ENCODE results near the gene EPB41L4B.

The EPB41L4B gene

GRCh38 chr9:109269839-109270238 is 51.0 kb downstream of the EPB41L4B start:
- no peak for DNase-seq (ENCODE audit: low read depth)

DNA sequence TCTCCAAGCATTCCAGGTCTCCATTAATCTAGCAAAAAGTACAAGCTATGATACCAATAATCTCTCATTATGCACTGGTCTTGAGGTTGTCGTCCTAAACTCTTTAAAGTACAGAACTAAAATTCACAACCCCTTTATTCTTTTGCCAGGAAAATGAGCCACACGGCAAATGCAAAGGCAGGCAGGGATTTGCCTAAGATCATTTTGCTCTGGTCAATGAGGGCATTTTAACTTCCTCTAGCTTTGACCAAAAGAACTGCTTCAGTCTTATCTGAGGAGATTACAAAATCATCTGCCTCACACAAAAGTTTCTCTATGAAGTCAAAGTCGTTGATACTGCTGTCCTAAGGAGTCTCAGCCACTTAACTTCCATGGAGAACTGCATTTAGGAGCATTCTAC is 51.8 kb downstream of the EPB41L4B start:
- no peak for DNase-seq (ENCODE audit: low read depth)

DNA sequence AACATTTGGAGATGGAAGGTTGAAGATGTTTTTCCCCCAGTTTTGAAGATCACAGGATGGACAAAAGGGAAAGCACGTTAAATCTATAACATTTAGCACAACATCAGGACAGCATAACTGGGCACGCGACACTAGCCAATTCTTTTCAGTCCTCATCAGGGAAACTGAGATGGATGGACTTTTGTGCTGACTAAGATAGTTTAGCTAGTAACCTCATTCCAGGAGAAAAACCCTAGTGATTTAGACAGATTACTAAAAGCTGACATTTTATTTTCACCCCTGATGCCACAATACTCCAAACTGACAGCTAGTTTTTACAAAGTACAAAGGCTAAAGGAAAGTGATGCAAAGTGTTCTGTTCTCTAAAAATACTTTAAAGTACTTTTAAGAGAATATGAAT is 53.3 kb downstream of the EPB41L4B start:
- DNase-seq (ENCODE audit: low read depth) = no peak

DNA sequence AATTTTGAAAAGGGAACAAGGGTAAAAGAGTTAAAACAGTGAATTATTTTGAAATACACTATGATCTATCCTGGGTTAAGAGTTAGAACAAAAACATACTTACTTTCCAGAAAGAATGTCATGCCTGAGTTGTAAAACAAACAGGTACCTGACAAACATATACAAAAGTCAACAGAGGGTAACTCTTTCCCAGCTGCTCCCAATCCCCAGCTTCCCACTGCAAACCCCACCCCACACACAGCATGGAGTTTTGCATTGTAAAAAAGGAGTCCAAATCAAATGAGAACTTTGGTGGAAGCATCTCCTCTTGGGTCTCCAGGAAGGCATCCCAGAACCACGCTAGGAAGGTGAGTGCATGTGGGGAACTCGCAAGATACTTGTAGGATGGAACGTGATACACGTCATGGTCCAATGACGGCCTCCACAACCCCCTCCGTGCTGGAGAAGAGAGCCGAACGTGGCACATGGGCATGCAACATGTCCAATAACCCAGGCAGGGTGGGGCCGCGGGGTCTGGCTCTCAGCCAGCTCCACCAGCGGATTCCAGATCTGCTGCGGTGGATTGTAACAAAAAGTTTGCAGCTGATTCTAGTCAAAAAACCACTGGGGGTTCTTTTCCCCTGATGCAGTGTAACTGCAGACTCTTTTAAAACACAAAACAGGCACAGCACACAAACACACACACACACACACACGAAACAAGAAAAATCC is 55.8 kb downstream of the EPB41L4B start:
- DNase-seq (ENCODE audit: low read depth) = no peak

DNA sequence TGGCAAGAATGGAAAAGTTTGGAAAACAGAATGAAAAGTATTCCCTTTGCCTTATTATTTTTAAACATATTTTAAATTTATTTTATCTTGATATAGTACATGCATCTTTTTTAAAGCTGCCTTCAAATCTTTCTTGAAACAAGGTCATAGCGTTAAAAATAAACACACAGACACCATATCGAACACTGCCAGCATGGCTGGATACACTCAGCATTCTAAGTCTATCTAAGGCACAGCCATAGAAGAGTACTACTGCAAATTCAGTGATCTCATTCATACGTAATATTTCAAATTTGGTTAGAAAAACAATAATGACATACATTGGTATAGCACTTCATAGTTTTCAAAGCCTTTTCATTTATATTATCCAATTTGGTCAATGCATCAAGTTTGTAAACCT is 57.5 kb downstream of the EPB41L4B start:
- DNase-seq (ENCODE audit: low read depth) = no peak

- no peak for DNase-seq (ENCODE audit: low read depth)
Observed at GRCh38 chr9:109258481-109259302, 62.2 kb downstream of the EPB41L4B start.

DNA sequence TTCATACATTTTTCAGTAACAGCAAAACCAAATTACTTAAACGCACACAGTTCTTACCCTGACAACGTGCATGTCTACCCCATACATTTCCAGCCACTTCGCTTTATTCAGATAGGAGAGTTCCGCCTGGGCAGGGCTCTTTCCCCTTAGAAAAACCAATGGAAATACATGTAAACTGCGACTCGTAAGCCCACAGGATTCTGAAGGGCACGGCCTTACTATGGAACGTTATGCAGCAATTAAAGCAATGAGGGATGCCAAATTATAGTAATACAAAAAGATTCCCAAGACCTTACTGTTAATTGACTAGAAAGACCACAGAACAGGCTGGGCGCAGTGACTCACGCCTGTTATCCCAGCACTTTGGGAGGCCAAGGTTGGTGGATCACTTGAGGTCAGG is 64.5 kb downstream of the EPB41L4B start:
- no peak for DNase-seq (ENCODE audit: low read depth)

GRCh38 chr9:109255394-109255793 is 65.5 kb downstream of the EPB41L4B start:
- no peak for DNase-seq (ENCODE audit: low read depth)

- DNase-seq (ENCODE audit: low read depth) = no peak
Observed at GRCh38 chr9:109254317-109254716, 66.5 kb downstream of the EPB41L4B start.

- DNase-seq (ENCODE audit: low read depth) = no peak
Observed at GRCh38 chr9:109253637-109254284, 67.1 kb downstream of the EPB41L4B start.

GRCh38 chr9:109253241-109253636 is 67.6 kb downstream of the EPB41L4B start:
- no peak for DNase-seq (ENCODE audit: low read depth)

GRCh38 chr9:109252291-109252690 is 68.6 kb downstream of the EPB41L4B start:
- DNase-seq (ENCODE audit: low read depth) = no peak

GRCh38 chr9:109251776-109252106 is 69.1 kb downstream of the EPB41L4B start:
- DNase-seq (ENCODE audit: low read depth) = no peak

- DNase-seq (ENCODE audit: low read depth) = no peak
Observed at GRCh38 chr9:109251080-109251775, 69.6 kb downstream of the EPB41L4B start.

DNA sequence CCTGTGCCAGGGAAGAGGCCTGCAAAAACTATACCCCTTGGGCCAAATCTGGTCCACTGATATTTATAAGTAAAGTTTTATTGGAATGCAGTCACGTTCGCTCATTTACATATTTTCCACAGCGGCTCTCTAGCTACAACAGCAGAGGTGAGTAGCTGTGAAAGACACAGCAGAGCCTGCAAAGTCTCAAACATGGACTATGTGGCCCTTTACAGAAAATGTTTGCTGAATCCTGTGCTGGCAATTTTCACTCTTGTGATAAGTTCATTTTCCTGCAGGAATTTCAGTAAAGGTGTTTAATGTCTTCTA is 70.1 kb downstream of the EPB41L4B start:
- no peak for DNase-seq (ENCODE audit: low read depth)

DNA sequence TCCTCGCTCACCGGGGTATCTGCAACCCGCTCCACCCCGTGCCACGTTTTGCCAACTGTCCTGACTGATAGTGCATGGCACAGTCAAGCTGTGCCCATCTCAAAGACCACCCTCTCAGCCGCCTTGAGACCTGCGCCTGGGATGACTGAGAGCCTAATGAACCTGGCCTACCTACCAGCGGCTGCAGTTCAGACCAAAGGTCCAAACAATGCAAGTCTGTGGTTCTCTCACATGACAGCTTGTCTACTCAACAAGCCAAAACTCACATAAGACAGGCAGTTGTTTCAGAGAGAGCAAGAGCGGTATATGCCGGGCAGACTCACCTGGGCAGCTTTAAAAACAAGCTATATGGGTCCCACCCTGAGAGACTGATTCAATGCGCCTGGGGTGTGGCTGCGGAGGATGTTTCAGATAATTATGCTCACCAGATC is 70.5 kb downstream of the EPB41L4B start:
- DNase-seq (ENCODE audit: low read depth) = no peak

DNA sequence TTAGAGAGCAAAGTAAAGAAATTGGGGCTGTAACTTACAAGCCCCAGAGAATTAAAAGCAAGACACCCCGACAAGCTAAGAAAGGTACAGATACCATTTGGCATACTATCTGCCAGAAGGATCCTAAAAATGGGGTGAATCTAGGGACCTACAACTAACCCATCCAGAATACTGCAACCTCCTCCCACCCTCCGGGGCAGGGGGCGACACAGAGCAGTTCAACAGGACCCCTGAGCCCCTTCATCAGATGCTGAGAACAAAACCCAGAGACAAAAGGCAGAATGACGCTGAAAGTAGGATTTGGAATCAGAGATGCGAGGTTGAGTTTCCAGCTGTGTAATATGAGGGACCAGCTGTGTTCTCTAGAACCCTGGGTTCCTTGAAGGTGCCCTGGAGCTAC is 71.2 kb downstream of the EPB41L4B start:
- DNase-seq (ENCODE audit: low read depth) = no peak

GRCh38 chr9:109248133-109248581 is 72.7 kb downstream of the EPB41L4B start:
- DNase-seq (ENCODE audit: low read depth) = no peak

DNA sequence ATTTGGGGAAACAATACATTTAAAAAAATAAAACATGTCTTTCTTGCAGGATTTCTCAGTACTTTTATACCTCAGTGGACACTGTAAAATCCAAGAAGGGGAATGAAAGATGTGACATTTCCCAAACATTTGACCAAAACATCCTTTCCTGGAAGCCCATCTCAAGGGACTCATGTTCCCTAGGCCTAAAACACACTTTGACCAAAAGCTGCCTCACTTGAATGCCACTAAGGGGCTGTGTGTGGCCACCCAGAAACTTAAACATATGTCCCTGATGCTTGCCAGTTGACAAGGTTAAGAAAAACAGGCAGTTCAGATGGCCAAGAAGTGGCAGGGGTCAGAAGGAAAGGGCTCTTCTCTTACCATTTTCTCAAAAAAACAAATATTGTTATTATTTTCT is 73.6 kb downstream of the EPB41L4B start:
- DNase-seq (ENCODE audit: low read depth) = no peak

- no peak for DNase-seq (ENCODE audit: low read depth)
Observed at GRCh38 chr9:109246533-109246932, 74.3 kb downstream of the EPB41L4B start.

DNA sequence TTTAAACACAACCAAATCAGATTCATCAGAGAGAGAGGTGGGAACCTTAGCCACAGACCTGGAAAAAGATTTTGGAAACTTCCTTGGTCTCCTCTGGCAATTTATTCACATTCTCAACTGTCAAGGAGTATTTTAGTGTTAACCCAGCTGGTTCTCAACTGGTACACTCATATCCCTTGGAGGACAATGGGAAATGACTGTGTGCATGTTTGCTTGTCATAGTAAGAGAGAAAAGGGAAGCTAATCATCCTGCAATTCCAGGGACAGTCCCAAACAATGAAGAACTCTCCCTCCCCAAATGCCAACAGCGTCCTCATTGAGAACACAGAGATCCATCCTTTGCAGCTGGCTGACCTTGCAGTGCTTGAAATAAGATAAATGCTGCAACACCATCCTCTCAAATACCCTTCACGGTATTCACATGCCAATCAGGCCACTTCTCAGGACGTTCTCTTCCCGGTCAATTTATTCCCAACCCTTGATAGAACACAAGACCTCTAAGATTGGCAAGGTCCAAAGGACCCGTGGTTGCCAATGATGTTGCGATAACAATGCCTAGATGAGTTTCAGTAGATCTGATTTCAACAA is 75.5 kb downstream of the EPB41L4B start:
- no peak for DNase-seq (ENCODE audit: low read depth)

Data from T-helper 22 cell (primary cell).